KOPT-K1 (cell line): Measurements from ENCODE around the gene CYP8B1.
A peak's percentile ranks its signal among the peaks of the same experiment; 100 is the strongest.
"Not testable (repeated sequence)": the region's sequence is repeated elsewhere in the genome, so short reads cannot be mapped to it uniquely, and the experiment has no call there.

Source experiments
- H3K27ac ChIP-seq: fragments of 200-600 bp; sonication (generic); 2 replicates; pipeline ENCODE4 v1.5.1; 2016; ENCODE audit warnings: antibody characterized with exemption, mild to moderate bottlenecking, low read depth, low read length; ENCODE audit not compliant: poor library complexity, severe bottlenecking
- H3K36me3 ChIP-seq: fragments of 200-600 bp; sonication (generic); 2 replicates; pipeline ENCODE4 v1.5.1; 2017; ENCODE audit warnings: antibody characterized with exemption, mild to moderate bottlenecking, low read length, moderate library complexity; ENCODE audit not compliant: insufficient read depth
- H3K9me3 ChIP-seq: fragments of 200-600 bp; sonication (generic); 2 replicates; pipeline ENCODE4 v1.5.1; 2017; ENCODE audit warnings: antibody characterized with exemption, low read length, mild to moderate bottlenecking; ENCODE audit not compliant: insufficient read depth, poor library complexity, severe bottlenecking

CYP8B1 gene

GRCh38 chr3:42894698-42895579 lies 19.3 kb upstream of the CYP8B1 start:
- Histone ChIP-seq H3K36me3 (no peaks in the 10 kb centered on the region), H3K27ac (no peak overlapping the region), H3K9me3 (no peaks in the 10 kb centered on the region)

- Histone ChIP-seq H3K36me3 (no peaks in the 10 kb centered on the region), H3K27ac (no peak overlapping the region), H3K9me3 (no peaks in the 10 kb centered on the region)
Observed at GRCh38 chr3:42892807-42893206, 17.1 kb upstream of the CYP8B1 start.

GRCh38 chr3:42892169-42892568 lies 16.5 kb upstream of the CYP8B1 start:
- no peaks in the 10 kb centered on the region for H3K9me3 ChIP-seq
- no peak overlapping the region for H3K27ac ChIP-seq
- no peaks in the 10 kb centered on the region for H3K36me3 ChIP-seq

GRCh38 chr3:42891042-42891441 lies 15.4 kb upstream of the CYP8B1 start:
- Histone ChIP-seq H3K36me3 (no peaks in the 10 kb centered on the region), H3K27ac (no peak overlapping the region), H3K9me3 (no peaks in the 10 kb centered on the region)

- Histone ChIP-seq H3K9me3 (no peaks in the 10 kb centered on the region), H3K36me3 (no peaks in the 10 kb centered on the region), H3K27ac (no peak overlapping the region)
Observed at GRCh38 chr3:42887084-42887483, 11.4 kb upstream of the CYP8B1 start.

- no peaks in the 10 kb centered on the region for H3K36me3 ChIP-seq
- H3K27ac ChIP-seq, result no peak overlapping the region
- no peaks in the 10 kb centered on the region for H3K9me3 ChIP-seq
Observed at GRCh38 chr3:42886294-42886822, 10.7 kb upstream of the CYP8B1 start.

- Histone ChIP-seq H3K27ac (no peak overlapping the region), H3K9me3 (no peaks in the 10 kb centered on the region), H3K36me3 (no peaks in the 10 kb centered on the region)
Observed at GRCh38 chr3:42884324-42884723, 8.6 kb upstream of the CYP8B1 start.

GRCh38 chr3:42883251-42883930 lies 7.7 kb upstream of the CYP8B1 start:
- not testable (repeated sequence) for H3K9me3 ChIP-seq, H3K27ac ChIP-seq, H3K36me3 ChIP-seq

GRCh38 chr3:42880601-42881451 lies 5.1 kb upstream of the CYP8B1 start:
- H3K9me3 ChIP-seq, result no peaks in the 10 kb centered on the region
- no peaks in the 10 kb centered on the region for H3K36me3 ChIP-seq
- peak overlapping the region; percentile 41 for H3K27ac ChIP-seq

- Histone ChIP-seq H3K36me3 (no peaks in the 10 kb centered on the region), H3K9me3 (no peaks in the 10 kb centered on the region), H3K27ac (no peak overlapping the region)
Observed at GRCh38 chr3:42880183-42880582, 4.5 kb upstream of the CYP8B1 start.

- Histone ChIP-seq H3K27ac (no peak overlapping the region), H3K9me3 (no peaks in the 10 kb centered on the region), H3K36me3 (no peaks in the 10 kb centered on the region)
Observed at GRCh38 chr3:42877881-42878280, 2.2 kb upstream of the CYP8B1 start.

- Histone ChIP-seq H3K9me3 (no peaks in the 10 kb centered on the region), H3K27ac (no peak overlapping the region), H3K36me3 (no peaks in the 10 kb centered on the region)
Observed at GRCh38 chr3:42876940-42877720, 1.5 kb upstream of the CYP8B1 start.

- no peaks in the 10 kb centered on the region for H3K36me3 ChIP-seq
- H3K9me3 ChIP-seq, result no peaks in the 10 kb centered on the region
- no peak overlapping the region for H3K27ac ChIP-seq
Observed at GRCh38 chr3:42876401-42876800, 722 bp upstream of the CYP8B1 start.

GRCh38 chr3:42874749-42875148 lies 930 bp downstream of the CYP8B1 start:
- Histone ChIP-seq H3K9me3 (no peaks in the 10 kb centered on the region), H3K27ac (no peak overlapping the region), H3K36me3 (no peaks in the 10 kb centered on the region)
